Measurements from ENCODE around the gene DDIAS. TPM values are rescaled to one million over a fixed set of nuclear protein-coding genes. Genes with fewer than 3 reads are reported as not detected.

Gene DDIAS
- polyA plus RNA-seq, 1 experiment: 2.9 TPM

Other genes starting within 250 kb of the DDIAS start
- not detected in 2 replicates for gene FAM181B, start 167.9 kb upstream of the DDIAS start, polyA plus RNA-seq (2011; rRNA removed)
- 128 and 157 TPM in 2 replicates for gene PRCP, start 1.3 kb upstream of the DDIAS start, polyA plus RNA-seq (2011; rRNA removed)
- gene RAB30, start 170.2 kb downstream of the DDIAS start, polyA plus RNA-seq (2011; rRNA removed): 9.3 and 11.8 TPM in 2 replicates

Data from AG04450 (cell line).